ENCODE data around the gene BNC2.

- no peak for TF ChIP-seq CTCF (IDR thresholded peaks at IDR 0.05; ENCODE audit: poor library complexity)
- TF ChIP-seq EZH2 (IDR thresholded peaks at IDR 0.05; ENCODE audit: borderline replicate concordance) = no peak
- no peak for TF ChIP-seq EZH2phosphoT487 (IDR thresholded peaks at IDR 0.05; ENCODE audit: low read depth, severe bottlenecking, unreplicated experiment)
Observed at GRCh38 chr9:16519001-16519400, 351.5 kb downstream of the BNC2 start.
